Retinal pigment epithelial cell (primary cell): ENCODE results near the gene ANO10.

Experiments used
- DNase-seq: peaks from one replicate; pipeline ENCODE4 v3.0.0-alpha.2; 2010; ENCODE audit warnings: low read depth
- H3K4me3 ChIP-seq: 2 replicates; pipeline ENCODE4 v1.5.1; 2011; ENCODE audit warnings: mild to moderate bottlenecking, low read length, control low read depth, moderate library complexity
- TF ChIP-seq, protein P1 (sequence below): conservative IDR thresholded peaks from 2 replicates; pipeline ENCODE4 v1.5.1; 2011; ENCODE audit warnings: low read depth, low read length, control low read depth, inconsistent platforms

ANO10 gene

DNA sequence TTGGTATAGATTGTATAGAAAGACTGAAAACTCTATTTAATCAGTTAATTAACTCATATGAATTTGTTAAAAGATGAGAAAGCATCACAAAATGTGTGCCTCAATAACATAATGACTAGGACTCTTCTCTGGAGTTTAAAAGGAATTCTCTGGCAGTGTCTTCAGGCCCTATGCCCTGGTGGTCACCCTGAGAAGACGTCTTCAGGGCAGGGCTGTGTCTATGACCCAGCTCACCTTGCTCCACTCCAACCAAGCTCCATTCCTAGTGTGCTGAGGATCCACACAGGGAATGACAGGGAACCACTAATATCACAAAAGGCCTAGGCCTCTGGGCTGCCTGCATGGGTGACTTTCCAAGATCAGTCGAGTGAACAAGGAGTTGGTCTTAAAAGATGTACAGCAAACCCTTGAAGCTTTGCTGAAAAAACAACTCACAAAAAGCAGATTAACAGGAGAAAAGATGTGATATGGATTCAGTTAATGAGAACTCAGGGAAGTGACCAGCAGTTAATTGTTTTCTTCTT lies 178.9 kb downstream of the ANO10 start:
- H3K4me3 ChIP-seq, result no peak overlapping the region
- TF ChIP-seq, protein P1, sequence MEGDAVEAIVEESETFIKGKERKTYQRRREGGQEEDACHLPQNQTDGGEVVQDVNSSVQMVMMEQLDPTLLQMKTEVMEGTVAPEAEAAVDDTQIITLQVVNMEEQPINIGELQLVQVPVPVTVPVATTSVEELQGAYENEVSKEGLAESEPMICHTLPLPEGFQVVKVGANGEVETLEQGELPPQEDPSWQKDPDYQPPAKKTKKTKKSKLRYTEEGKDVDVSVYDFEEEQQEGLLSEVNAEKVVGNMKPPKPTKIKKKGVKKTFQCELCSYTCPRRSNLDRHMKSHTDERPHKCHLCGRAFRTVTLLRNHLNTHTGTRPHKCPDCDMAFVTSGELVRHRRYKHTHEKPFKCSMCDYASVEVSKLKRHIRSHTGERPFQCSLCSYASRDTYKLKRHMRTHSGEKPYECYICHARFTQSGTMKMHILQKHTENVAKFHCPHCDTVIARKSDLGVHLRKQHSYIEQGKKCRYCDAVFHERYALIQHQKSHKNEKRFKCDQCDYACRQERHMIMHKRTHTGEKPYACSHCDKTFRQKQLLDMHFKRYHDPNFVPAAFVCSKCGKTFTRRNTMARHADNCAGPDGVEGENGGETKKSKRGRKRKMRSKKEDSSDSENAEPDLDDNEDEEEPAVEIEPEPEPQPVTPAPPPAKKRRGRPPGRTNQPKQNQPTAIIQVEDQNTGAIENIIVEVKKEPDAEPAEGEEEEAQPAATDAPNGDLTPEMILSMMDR, result no peak

DNA sequence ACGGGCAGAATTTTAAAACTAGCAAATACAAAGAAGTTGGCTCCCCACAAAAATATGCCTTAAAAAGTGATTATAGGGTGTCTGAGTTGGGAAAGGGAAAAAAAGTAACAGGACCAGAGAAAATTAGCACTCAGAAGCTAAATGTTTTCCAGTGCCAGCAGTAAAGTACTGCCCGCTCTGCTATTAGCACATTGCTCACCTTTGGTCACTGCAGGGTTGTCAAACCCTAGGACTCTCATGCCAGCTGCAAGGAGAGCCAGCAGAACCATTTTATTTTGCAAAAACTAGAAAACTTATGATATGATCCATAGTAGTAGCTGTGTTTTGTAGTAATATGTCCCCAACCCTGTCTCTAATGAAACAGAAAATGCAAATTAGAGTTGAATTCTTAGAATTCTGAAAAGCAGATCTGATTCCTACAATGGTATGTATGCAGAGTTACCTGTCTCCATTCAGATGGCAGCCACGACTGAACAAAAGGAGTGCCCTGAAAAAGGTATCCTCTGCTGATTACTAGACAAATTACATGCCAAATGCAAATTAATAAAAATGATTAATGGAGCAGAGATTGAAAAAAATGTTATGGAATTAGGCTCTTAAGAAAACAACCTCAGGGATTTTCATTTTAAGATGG lies 185.2 kb downstream of the ANO10 start:
- TF ChIP-seq, protein P1, result no peak
- no peak overlapping the region for H3K4me3 ChIP-seq
- no peak for DNase-seq

More for the DNA sequence above, 178.9 kb downstream of the ANO10 start:
- no peak for DNase-seq

DNA sequence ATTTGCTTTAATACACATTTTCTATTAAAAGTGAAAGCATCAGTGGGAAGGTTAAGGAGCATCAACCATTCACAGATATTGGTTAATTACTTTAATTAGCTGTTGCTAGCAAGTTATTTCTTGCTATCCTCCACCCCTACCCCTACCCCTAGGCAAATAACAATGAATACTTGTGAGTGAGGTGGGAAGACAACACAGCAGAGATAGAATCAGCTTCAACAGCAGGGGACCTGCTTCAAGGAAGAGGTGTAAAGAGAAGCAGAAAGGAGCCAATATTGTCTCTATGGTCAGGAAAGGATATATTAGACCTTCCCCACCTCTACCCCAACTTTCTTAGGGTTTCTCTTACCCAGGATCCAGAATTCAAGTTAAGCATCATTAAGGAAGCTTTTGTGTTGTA lies 186.1 kb downstream of the ANO10 start:
- no peak for DNase-seq
- TF ChIP-seq, protein P1, result no peak
- no peak overlapping the region for H3K4me3 ChIP-seq

DNA sequence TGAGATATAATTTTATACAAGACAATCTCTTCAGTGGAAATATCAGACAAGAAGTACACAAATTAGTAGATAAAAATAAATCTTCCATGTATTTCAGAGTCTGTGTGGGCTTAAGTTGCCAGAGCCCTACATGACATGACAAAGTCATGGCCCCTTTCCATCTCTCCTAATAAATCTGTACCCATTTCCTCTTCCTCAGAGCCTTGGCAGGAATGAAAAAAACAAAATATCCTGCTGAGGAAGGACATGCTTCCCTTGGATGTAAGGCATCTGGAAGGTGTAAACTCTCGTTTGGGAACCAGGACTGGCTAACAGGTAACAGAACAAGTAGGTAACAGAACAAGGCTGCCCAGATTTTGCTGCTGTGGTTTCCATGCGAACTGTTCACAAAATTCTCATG lies 187.4 kb downstream of the ANO10 start:
- TF ChIP-seq, protein P1, result no peak
- no peak for DNase-seq
- H3K4me3 ChIP-seq, result no peak overlapping the region

DNA sequence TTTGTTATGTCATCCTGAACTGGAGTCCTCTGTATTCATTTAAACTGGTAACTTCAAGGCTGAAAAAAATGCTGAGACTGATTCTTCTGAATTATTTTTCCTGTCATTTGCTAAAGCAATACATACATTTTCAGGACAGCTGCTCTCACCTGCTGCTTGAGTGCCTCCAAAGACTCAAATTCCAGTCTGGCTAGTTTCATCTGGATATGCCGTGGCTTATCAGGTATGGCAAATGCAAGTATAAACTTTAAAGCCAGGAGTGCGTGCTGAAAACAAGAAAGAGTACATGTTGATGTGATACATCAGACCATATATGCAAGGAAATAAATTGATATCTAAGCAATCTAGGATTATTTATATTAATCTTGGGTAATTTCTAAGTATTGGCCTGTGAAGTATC lies 189.3 kb downstream of the ANO10 start:
- no peak for DNase-seq
- TF ChIP-seq, protein P1, result no peak

DNA sequence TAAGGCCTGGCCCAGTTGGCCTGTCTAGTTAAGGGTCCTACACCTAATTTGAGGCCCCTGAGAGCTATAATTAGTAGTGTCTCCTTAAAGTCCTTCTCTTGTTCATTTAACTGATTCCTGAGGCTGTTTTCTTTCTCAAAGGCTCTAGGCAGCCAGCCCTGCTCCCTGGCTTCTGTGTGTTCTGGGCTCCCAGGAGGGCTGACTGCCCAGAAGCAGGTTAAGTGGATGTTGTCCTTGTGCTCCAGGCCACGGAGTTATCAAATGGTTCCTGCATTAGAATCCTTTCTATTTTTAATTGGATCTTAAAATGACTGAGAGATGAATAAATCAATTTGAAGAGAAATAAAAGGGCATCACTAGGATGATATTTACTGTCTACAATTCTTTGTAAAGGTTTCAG lies 195.4 kb downstream of the ANO10 start:
- no peak overlapping the region for H3K4me3 ChIP-seq
- DNase-seq, result no peak
- TF ChIP-seq, protein P1, result no peak

More for the DNA sequence above, 189.3 kb downstream of the ANO10 start:
- H3K4me3 ChIP-seq, result no peak overlapping the region

DNA sequence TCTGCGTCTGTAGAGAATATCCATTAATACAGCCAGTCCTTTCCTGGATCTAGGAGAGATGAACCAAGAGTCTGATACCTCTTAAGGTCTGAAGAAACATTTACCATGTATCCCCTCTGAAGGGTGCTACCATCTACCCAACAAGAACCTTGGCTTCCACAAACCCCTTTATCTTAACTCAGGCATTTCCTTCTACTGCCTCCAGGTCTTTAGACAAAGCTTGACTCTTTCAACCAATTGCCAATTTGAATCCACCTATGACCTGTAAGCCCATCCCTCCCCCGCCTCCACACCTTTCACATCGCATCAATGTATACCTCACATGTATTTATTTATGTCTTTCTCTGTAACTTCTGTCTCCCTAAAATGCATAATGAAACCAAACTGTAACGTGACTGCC lies 196.0 kb downstream of the ANO10 start:
- DNase-seq, result no peak
- TF ChIP-seq, protein P1, result no peak
- no peak overlapping the region for H3K4me3 ChIP-seq
